NCI-H2227 (cell line): ENCODE results near the gene ANKRD13D.
"Not testable (repeated sequence)": the region's sequence is repeated elsewhere in the genome, so short reads cannot be mapped to it uniquely, and the experiment has no call there.

ENCODE experiments used
- DNase-seq: peaks from one replicate; lab custom pipeline; 2025; ENCODE audit not compliant: unreplicated experiment; lab: John Stamatoyannopoulos, UW

ANKRD13D gene

GRCh38 chr11:67317205-67317887 is 28.2 kb downstream of the ANKRD13D start:
- peak; percentile 99 for DNase-seq

- DNase-seq: no peak
Observed at GRCh38 chr11:67317888-67318555, 28.9 kb downstream of the ANKRD13D start.

GRCh38 chr11:67318876-67319275 is 29.8 kb downstream of the ANKRD13D start:
- not testable (repeated sequence) for DNase-seq

GRCh38 chr11:67320011-67320410 is 30.9 kb downstream of the ANKRD13D start:
- DNase-seq: no peak

GRCh38 chr11:67320691-67321090 is 31.6 kb downstream of the ANKRD13D start:
- no peak for DNase-seq

- no peak for DNase-seq
Observed at GRCh38 chr11:67321313-67321871, 32.3 kb downstream of the ANKRD13D start.

GRCh38 chr11:67322049-67322448 is 32.9 kb downstream of the ANKRD13D start:
- DNase-seq: no peak

GRCh38 chr11:67323526-67323925 is 34.4 kb downstream of the ANKRD13D start:
- DNase-seq: no peak

GRCh38 chr11:67332081-67332691 is 43.1 kb downstream of the ANKRD13D start:
- DNase-seq: no peak

- no peak for DNase-seq
Observed at GRCh38 chr11:67337257-67337656, 48.2 kb downstream of the ANKRD13D start.

- no peak for DNase-seq
Observed at GRCh38 chr11:67344264-67344663, 55.2 kb downstream of the ANKRD13D start.

GRCh38 chr11:67345247-67345919 is 56.3 kb downstream of the ANKRD13D start:
- DNase-seq: no peak

GRCh38 chr11:67345920-67346819 is 57.1 kb downstream of the ANKRD13D start:
- peak; percentile 35 for DNase-seq

- no peak for DNase-seq
Observed at GRCh38 chr11:67347964-67348749, 59.1 kb downstream of the ANKRD13D start.

GRCh38 chr11:67349036-67349435 is 59.9 kb downstream of the ANKRD13D start:
- DNase-seq: no peak

GRCh38 chr11:67349457-67349856 is 60.4 kb downstream of the ANKRD13D start:
- no peak for DNase-seq

GRCh38 chr11:67349928-67350465 is 60.9 kb downstream of the ANKRD13D start:
- no peak for DNase-seq

- peak; percentile 78 for DNase-seq
Observed at GRCh38 chr11:67351275-67352005, 62.3 kb downstream of the ANKRD13D start.
